ENCODE results near the gene STARD10. TPM values are rescaled to one million over a fixed set of nuclear protein-coding genes. Genes with fewer than 3 reads are reported as not detected.

The STARD10 gene
- total and polyA plus RNA-seq, 2 donors (not counting 3 experiments of a cell fraction or from before 2014, with no cell fraction given) = 16.1 to 22.5 TPM

DNA sequence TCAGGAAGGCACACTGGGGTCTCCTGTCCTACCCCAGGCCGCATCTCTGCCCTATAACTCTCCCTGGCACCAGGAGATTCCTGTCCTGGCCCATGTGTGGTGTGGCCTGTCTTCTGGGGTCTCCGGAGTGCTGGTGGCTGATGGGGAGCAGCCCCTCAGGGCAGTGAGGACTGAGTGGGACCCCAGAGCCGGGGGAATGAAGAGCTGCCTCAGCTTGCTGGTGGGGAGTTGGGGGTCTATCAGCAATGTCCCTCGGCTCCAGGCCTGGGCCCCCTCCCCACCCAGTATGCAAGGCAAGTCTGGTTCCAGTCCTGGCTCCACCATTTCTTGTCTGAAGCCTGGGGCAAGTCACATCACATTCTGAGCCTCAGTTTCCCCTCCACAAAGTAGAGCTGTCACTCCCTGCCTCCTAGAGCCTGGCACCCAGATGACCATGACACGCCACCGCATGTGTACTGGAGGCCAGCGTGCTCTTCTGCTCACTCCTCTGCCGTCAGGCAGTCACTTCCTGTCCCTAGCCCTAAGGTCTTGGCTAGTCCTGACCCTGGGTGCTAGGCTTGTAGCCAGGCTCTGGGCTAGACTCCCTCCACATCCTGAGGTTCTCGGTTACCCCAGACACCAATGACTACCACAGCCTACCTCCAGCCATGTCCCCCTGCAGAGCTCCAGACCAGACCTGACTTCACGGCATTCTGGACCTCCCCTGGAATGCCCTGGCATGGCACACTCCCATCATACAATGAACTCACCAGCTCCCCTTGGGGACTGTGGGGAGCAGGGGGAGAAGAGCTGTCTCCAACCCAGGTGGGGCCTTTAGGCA, 54.4 kb downstream of the STARD10 start:
- H3K9me1 ChIP-seq (replicated peaks; ENCODE audit: control insufficient read depth, extremely low read depth, insufficient read depth, low read length) = no peaks in the 10 kb centered on the region
- peaks cover 20% of the 10 kb centered on the region for H3K4me1 ChIP-seq (ENCODE audit: control insufficient read depth, extremely low read depth, insufficient read depth, low read length)
- H3K4me3 ChIP-seq (replicated peaks in 1 of 3; ENCODE audit: insufficient read depth in 1 of 3, low read depth in 1 of 3, low read length in 3 of 3) = no peak overlapping the region
- peaks cover 2% of the 10 kb centered on the region for H3K79me2 ChIP-seq (ENCODE audit: control insufficient read depth, insufficient read depth, low read length)
- BruUV-seq (replicated peaks) = no TSS peak
- H3K4me2 ChIP-seq (ENCODE audit: insufficient read depth, low read length) = no peak overlapping the region
- CTCF ChIA-PET = interaction anchor here (1.0 to 1.8 kb wide), 3 partner anchors 8 to 32 kb away, joined by 4 to 5 read pairs (median 4); no protein-coding TSS in a partner anchor
- H3K27ac ChIP-seq (ENCODE audit: insufficient read depth, low read depth, low read length) = no peak overlapping the region
- no peak overlapping the region for H2AFZ ChIP-seq (ENCODE audit: low read depth, low read length)
- H3K27me3 ChIP-seq (ENCODE audit: control insufficient read depth in 2 of 2, insufficient read depth in 2 of 2, low read length in 2 of 2) = no peaks in the 10 kb centered on the region
- H3K9ac ChIP-seq (replicated peaks; ENCODE audit: extremely low read depth, insufficient read depth, low read length) = no peak overlapping the region
- TF ChIP-seq GATA2 (IDR thresholded peaks at IDR 0.05; ENCODE audit: insufficient read depth, insufficient read length, low read depth, low read length) (no peak), JUN (IDR thresholded peaks at IDR 0.05; ENCODE audit: borderline replicate concordance, insufficient read depth, insufficient read length, low read depth) (no peak), POLR2A (IDR thresholded peaks at IDR 0.05; ENCODE audit: low read depth, low read length) (no peak), MAX (IDR thresholded peaks at IDR 0.05; ENCODE audit: insufficient read depth, insufficient read length) (no peak), MYC (IDR thresholded peaks at IDR 0.05; ENCODE audit: low read depth, low read length) (no peak), EZH2 (IDR thresholded peaks at IDR 0.05; ENCODE audit: borderline replicate concordance, low read depth, low read length, severe bottlenecking) (no peak), FOS (IDR thresholded peaks at IDR 0.05; ENCODE audit: borderline replicate concordance, insufficient read depth, low read length) (no peak), POLR2AphosphoS5 (IDR thresholded peaks at IDR 0.05; ENCODE audit: insufficient read depth, low read depth, low read length) (no peak)
- TF ChIP-seq, protein P1, sequence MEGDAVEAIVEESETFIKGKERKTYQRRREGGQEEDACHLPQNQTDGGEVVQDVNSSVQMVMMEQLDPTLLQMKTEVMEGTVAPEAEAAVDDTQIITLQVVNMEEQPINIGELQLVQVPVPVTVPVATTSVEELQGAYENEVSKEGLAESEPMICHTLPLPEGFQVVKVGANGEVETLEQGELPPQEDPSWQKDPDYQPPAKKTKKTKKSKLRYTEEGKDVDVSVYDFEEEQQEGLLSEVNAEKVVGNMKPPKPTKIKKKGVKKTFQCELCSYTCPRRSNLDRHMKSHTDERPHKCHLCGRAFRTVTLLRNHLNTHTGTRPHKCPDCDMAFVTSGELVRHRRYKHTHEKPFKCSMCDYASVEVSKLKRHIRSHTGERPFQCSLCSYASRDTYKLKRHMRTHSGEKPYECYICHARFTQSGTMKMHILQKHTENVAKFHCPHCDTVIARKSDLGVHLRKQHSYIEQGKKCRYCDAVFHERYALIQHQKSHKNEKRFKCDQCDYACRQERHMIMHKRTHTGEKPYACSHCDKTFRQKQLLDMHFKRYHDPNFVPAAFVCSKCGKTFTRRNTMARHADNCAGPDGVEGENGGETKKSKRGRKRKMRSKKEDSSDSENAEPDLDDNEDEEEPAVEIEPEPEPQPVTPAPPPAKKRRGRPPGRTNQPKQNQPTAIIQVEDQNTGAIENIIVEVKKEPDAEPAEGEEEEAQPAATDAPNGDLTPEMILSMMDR (IDR thresholded peaks at IDR 0.05; ENCODE audit: extremely low read depth in 1 of 2, insufficient read depth in 1 of 2, low read depth in 1 of 2, low read length in 2 of 2) = no peak
- POLR2A ChIA-PET = no interaction called here
- no peak for DNase-seq (ENCODE audit: low read depth, low spot score)
- FAIRE-seq = no peak
- H3K9me3 ChIP-seq (replicated peaks; ENCODE audit: control insufficient read depth, insufficient read depth, low read length) = no peaks in the 10 kb centered on the region
- H4K20me1 ChIP-seq (replicated peaks; ENCODE audit: control insufficient read depth, extremely low read depth, insufficient read depth, low read length) = no peaks in the 10 kb centered on the region
- no peaks in the 10 kb centered on the region for H3K36me3 ChIP-seq (ENCODE audit: control insufficient read depth in 2 of 2, extremely low read depth in 1 of 2, insufficient read depth in 2 of 2, low read length in 2 of 2)
- dilution Hi-C loops (cut with MboI; ENCODE audit: extremely low pct_ligation_motif_present, low sequenced_read_pairs) (no loop called here), intact Hi-C loops (cut with micrococcal nuclease) (no loop called here)
